ENCODE results near the gene TMEM231. TPM values are rescaled to one million over a fixed set of nuclear protein-coding genes. Genes with fewer than 3 reads are reported as not detected.
"Not testable (repeated sequence)": the region's sequence is repeated elsewhere in the genome, so short reads cannot be mapped to it uniquely, and the experiment has no call there.

TMEM231 gene
- total RNA-seq, 1 donor from 2014 or later, result 59.9 TPM

DNA sequence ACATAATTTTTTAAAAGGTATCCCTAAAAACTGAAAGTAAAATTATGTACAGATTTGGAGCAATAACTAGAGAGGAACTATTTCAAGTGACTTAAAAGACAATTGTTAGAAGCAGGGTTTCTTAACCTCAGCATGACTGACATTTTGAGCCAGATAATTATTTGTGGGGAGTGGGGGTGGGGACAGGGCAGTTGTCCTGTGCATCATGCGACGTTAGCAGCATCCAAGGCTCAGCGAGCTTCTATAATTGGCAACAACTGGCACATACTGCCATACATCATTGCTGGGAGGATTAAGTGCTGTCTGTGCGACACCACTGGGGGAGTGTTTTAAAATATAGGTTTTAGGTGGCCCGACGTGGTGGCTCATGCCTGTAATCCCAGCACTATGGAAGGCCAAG lies 37.3 kb upstream of the TMEM231 start:
- H3K27me3 ChIP-seq, result no peaks in the 10 kb centered on the region
- no peak for TF ChIP-seq CTCF (IDR thresholded peaks at IDR 0.05)
- intact Hi-C loops (cut with DNase I), result loop anchor here (5.0 kb wide), 1 partner anchor 121 kb away; no protein-coding TSS in a partner anchor
- H3K4me3 ChIP-seq, result no peak overlapping the region
- peaks cover 0 to 14% of the 10 kb centered on the region in 2 donors for H3K36me3 ChIP-seq
- DNase-seq (ENCODE audit: low spot score in 2 of 2), result no peak
- H3K4me1 ChIP-seq, result peaks cover 4 to 14% of the 10 kb centered on the region in 2 donors
- H3K9me3 ChIP-seq, result no peaks in the 10 kb centered on the region
- peak overlapping the region; percentile 8 to 35 for H3K27ac ChIP-seq

DNA sequence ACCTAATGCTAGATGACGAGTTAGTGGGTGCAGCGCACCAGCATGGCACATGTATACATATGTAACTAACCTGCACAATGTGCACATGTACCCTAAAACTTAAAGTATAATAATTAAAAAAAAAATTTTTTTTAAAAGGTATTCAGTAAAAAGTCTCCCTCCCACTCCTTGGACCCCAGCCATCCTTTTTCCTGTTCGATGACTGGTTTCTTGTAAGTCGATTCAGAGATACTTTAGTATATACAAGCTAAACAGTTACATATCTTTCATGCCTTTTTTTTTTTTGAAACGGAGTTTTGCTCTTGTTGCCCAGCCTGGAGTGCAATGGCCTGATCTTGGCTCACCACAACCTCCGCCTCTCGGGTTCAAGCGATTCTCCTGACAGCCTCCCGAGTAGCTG lies 35.9 kb upstream of the TMEM231 start:
- DNase-seq (ENCODE audit: low spot score in 2 of 2); H3K4me3 ChIP-seq; H3K9me3 ChIP-seq; H3K36me3 ChIP-seq; H3K27me3 ChIP-seq: not testable (repeated sequence)
- Histone ChIP-seq H3K4me1 (peaks cover 4 to 14% of the 10 kb centered on the region in 2 donors), H3K27ac (peak overlapping the region; percentile 39 to 96)
- intact Hi-C loops (cut with DNase I), result loop anchor here (2.0 to 5.0 kb wide), 4 partner anchors 31 to 120 kb away; partner anchors contain the start of genes ADAT1 and TMEM231

DNA sequence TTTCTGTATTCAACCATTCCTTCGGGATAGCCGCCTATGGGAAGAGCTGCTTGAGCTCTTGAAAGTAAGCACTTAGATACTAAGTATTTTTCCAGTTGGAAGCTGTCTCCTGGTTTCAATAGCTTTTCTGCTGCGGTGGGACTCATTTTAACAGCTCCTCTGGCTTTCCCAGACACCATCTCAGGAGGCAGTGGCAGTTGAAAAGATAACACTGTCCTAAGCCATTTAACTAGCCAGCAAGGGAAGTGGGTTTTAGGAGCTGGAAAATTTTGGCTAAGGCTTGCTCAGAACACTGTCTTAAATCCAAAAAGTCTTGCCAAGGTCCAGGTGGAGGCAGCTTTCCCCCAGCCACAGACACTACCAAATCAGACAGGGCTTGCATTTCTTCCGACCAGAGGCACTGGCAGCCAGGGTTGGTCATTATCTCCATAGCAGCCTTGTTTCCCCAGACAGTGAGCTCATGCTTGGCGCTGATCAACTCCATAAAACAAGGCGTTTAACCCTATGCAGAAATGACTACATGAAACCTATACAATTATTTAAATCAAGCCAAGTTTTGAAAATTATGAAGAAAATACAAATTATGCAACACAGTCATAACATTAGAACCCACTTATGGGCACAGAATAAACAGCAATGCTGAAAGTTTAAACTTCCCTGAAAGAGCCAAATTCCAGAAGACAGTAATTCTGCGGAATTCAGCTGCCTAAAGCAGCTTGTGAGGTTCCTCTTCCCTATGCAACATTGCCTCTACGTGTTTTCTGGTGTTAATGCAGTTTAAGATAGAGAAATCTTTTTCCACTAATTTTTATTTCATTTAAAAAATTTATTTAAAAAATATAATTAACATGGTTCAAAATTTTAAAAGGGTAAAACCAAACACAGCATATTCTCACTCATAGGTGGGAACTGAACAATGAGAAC lies 35.1 kb upstream of the TMEM231 start:
- intact Hi-C loops (cut with DNase I), result loop anchor here (2.0 to 5.0 kb wide), 4 partner anchors 32 to 119 kb away; partner anchors contain the start of genes ADAT1 and TMEM231
- Histone ChIP-seq H3K4me1 (peaks cover 4 to 14% of the 10 kb centered on the region in 2 donors), H3K4me3 (peak overlapping the region in 1 of 2 donors; percentile 41), H3K36me3 (no peaks in the 10 kb centered on the region), H3K27me3 (no peaks in the 10 kb centered on the region), H3K9me3 (no peaks in the 10 kb centered on the region), H3K27ac (peak overlapping the region; percentile 79 to 96)
- peak in 1 of 2 donors; percentile 81 for DNase-seq (ENCODE audit: low spot score in 2 of 2)
- TF ChIP-seq CTCF (IDR thresholded peaks at IDR 0.05), result peak in 2 of 3 experiments; percentile 27 to 36

GRCh38 chr16:75589306-75589705 lies 33.3 kb upstream of the TMEM231 start:
- TF ChIP-seq CTCF (IDR thresholded peaks at IDR 0.05), result no peak
- peak overlapping the region; percentile 79 to 96 for H3K27ac ChIP-seq

GRCh38 chr16:75588716-75589115 lies 32.7 kb upstream of the TMEM231 start:
- intact Hi-C loops (cut with DNase I), result no loop called here
- no peak overlapping the region for H3K4me3 ChIP-seq
- H3K27ac ChIP-seq, result peak overlapping the region; percentile 79 to 96
- no peak for TF ChIP-seq CTCF (IDR thresholded peaks at IDR 0.05)
- DNase-seq (ENCODE audit: low spot score in 2 of 2), result no peak
- H3K4me1 ChIP-seq, result peaks cover 4 to 11% of the 10 kb centered on the region in 2 donors
- H3K36me3 ChIP-seq, result no peaks in the 10 kb centered on the region
- H3K27me3 ChIP-seq, result no peaks in the 10 kb centered on the region
- H3K9me3 ChIP-seq, result no peaks in the 10 kb centered on the region

More at GRCh38 chr16:75589306-75589705, 33.3 kb upstream of the TMEM231 start:
- intact Hi-C loops (cut with DNase I), result no loop called here
- peak in 1 of 2 donors; percentile 75 for DNase-seq (ENCODE audit: low spot score in 2 of 2)
- Histone ChIP-seq H3K4me1 (peaks cover 4 to 13% of the 10 kb centered on the region in 2 donors), H3K4me3 (no peak overlapping the region), H3K9me3 (no peaks in the 10 kb centered on the region), H3K36me3 (no peaks in the 10 kb centered on the region), H3K27me3 (no peaks in the 10 kb centered on the region)

GRCh38 chr16:75584108-75584507 lies 28.1 kb upstream of the TMEM231 start:
- no peak overlapping the region for H3K4me3 ChIP-seq
- no peaks in the 10 kb centered on the region for H3K9me3 ChIP-seq
- no peak for DNase-seq (ENCODE audit: low spot score in 2 of 2)
- no peaks in the 10 kb centered on the region for H3K4me1 ChIP-seq
- H3K27ac ChIP-seq, result no peak overlapping the region
- no peaks in the 10 kb centered on the region for H3K27me3 ChIP-seq
- no peak for TF ChIP-seq CTCF (IDR thresholded peaks at IDR 0.05)
- H3K36me3 ChIP-seq, result peaks cover 6 to 12% of the 10 kb centered on the region in 2 donors
- intact Hi-C loops (cut with DNase I), result no loop called here
